ENCODE data around the gene SMS. TPM values are rescaled to one million over a fixed set of nuclear protein-coding genes. Genes with fewer than 3 reads are reported as not detected.

SMS gene
- polyA plus RNA-seq, 1 experiment: 175 TPM

GRCh38 chrX:21955403-21956189 is 15.1 kb downstream of the SMS start:
- no peak overlapping the region for H3K4me3 ChIP-seq (ENCODE audit: low read depth, low read length)
- DNase-seq (ENCODE audit: low read depth, low spot score): no peak
- ChIA-PET POLR2A (no interaction called here), CTCF (no interaction called here)
- H3K9me3 ChIP-seq (ENCODE audit: control insufficient read depth, insufficient read depth, low read length): no peaks in the 10 kb centered on the region
- TF ChIP-seq CTCF (IDR thresholded peaks at IDR 0.05; ENCODE audit: low read depth, low read length): no peak
- no peaks in the 10 kb centered on the region for H3K27me3 ChIP-seq (ENCODE audit: control insufficient read depth, insufficient read depth, low read length)
- no peak overlapping the region for H3K27ac ChIP-seq (ENCODE audit: low read depth, low read length)

GRCh38 chrX:21956783-21957182 is 16.3 kb downstream of the SMS start:
- Histone ChIP-seq H3K27me3 (ENCODE audit: control insufficient read depth, insufficient read depth, low read length) (no peaks in the 10 kb centered on the region), H3K4me3 (ENCODE audit: low read depth, low read length) (no peak overlapping the region), H3K27ac (ENCODE audit: low read depth, low read length) (no peak overlapping the region), H3K9me3 (ENCODE audit: control insufficient read depth, insufficient read depth, low read length) (no peaks in the 10 kb centered on the region)
- TF ChIP-seq CTCF (IDR thresholded peaks at IDR 0.05; ENCODE audit: low read depth, low read length): no peak
- POLR2A ChIA-PET: no interaction called here
- CTCF ChIA-PET: no interaction called here
- no peak for DNase-seq (ENCODE audit: low read depth, low spot score)

- no peak overlapping the region for H3K27ac ChIP-seq (ENCODE audit: low read depth, low read length)
- no peak overlapping the region for H3K4me3 ChIP-seq (ENCODE audit: low read depth, low read length)
- H3K9me3 ChIP-seq (ENCODE audit: control insufficient read depth, insufficient read depth, low read length): no peaks in the 10 kb centered on the region
- POLR2A ChIA-PET: no interaction called here
- CTCF ChIA-PET: no interaction called here
- no peaks in the 10 kb centered on the region for H3K27me3 ChIP-seq (ENCODE audit: control insufficient read depth, insufficient read depth, low read length)
- TF ChIP-seq CTCF (IDR thresholded peaks at IDR 0.05; ENCODE audit: low read depth, low read length): no peak
- no peak for DNase-seq (ENCODE audit: low read depth, low spot score)
Observed at GRCh38 chrX:21958187-21958586, 17.7 kb downstream of the SMS start.

- no peaks in the 10 kb centered on the region for H3K27me3 ChIP-seq (ENCODE audit: control insufficient read depth, insufficient read depth, low read length)
- ChIA-PET CTCF (interaction anchor here (1.2 kb wide), 1 partner anchor 17 kb away, joined by 3 read pairs; no protein-coding TSS in a partner anchor), POLR2A (no interaction called here)
- H3K9me3 ChIP-seq (ENCODE audit: control insufficient read depth, insufficient read depth, low read length): no peaks in the 10 kb centered on the region
- TF ChIP-seq CTCF (IDR thresholded peaks at IDR 0.05; ENCODE audit: low read depth, low read length): no peak
- no peak overlapping the region for H3K4me3 ChIP-seq (ENCODE audit: low read depth, low read length)
- no peak for DNase-seq (ENCODE audit: low read depth, low spot score)
- no peak overlapping the region for H3K27ac ChIP-seq (ENCODE audit: low read depth, low read length)
Observed at GRCh38 chrX:21958916-21959315, 18.4 kb downstream of the SMS start.

- CTCF ChIA-PET: interaction anchor here (1.2 to 2.0 kb wide), 2 partner anchors 16 to 26 kb away, joined by 3 to 7 read pairs; no protein-coding TSS in a partner anchor
- no peak for TF ChIP-seq CTCF (IDR thresholded peaks at IDR 0.05; ENCODE audit: low read depth, low read length)
- Histone ChIP-seq H3K27ac (ENCODE audit: low read depth, low read length) (no peak overlapping the region), H3K27me3 (ENCODE audit: control insufficient read depth, insufficient read depth, low read length) (no peaks in the 10 kb centered on the region), H3K9me3 (ENCODE audit: control insufficient read depth, insufficient read depth, low read length) (no peaks in the 10 kb centered on the region), H3K4me3 (ENCODE audit: low read depth, low read length) (no peak overlapping the region)
- POLR2A ChIA-PET: no interaction called here
- DNase-seq (ENCODE audit: low read depth, low spot score): no peak
Observed at GRCh38 chrX:21959362-21960051, 19.0 kb downstream of the SMS start.

Measured in AG04450 (cell line).